HepG2 (cell line): ENCODE data around the gene GSTM1. TPM values are rescaled to one million over a fixed set of nuclear protein-coding genes. Genes with fewer than 3 reads are reported as not detected.

ENCODE experiments used
- CENPX ChIP-seq: sonication (generic); formaldehyde crosslinking; IDR thresholded peaks from 2 replicates; pipeline ENCODE4 v1.9.0; 2021; ENCODE audit warnings: mild to moderate bottlenecking, missing genetic modification reagents, moderate library complexity
- EHMT2 ChIP-seq: fragments of 200-600 bp; sonication (generic); IDR thresholded peaks from 2 replicates; pipeline ENCODE4 v1.7.0; 2017; ENCODE audit warnings: antibody characterized with exemption, low read depth, low read length, borderline replicate concordance
- FOXA1 ChIP-seq, 2 experiments: fragments of 450-650 bp in 1 of 2; sonication (generic) in 1 of 2; formaldehyde crosslinking in 1 of 2; IDR thresholded peaks; 2 replicates each; pipeline versions ENCODE4 v1.4.0 to v1.6.1; 2016 to 2020; ENCODE audit warnings: missing genetic modification reagents in 1 of 2
- HHEX ChIP-seq: IDR thresholded peaks from 2 replicates; pipeline ENCODE4 v1.6.1; 2016; ENCODE audit warnings: control low read depth
- JUNB ChIP-seq: sonication (generic); formaldehyde crosslinking; IDR thresholded peaks from 2 replicates; pipeline ENCODE4 v1.8.0; 2022; ENCODE audit warnings: missing genetic modification reagents, mild to moderate bottlenecking, borderline replicate concordance
- MYNN ChIP-seq: sonication (generic); formaldehyde crosslinking; IDR thresholded peaks from 2 replicates; pipeline ENCODE4 v1.4.0; 2020; ENCODE audit warnings: mild to moderate bottlenecking, low read depth, missing genetic modification reagents
- NFATC3 ChIP-seq: sonication (generic); formaldehyde crosslinking; IDR thresholded peaks from 2 replicates; pipeline ENCODE4 v1.5.1; 2020; ENCODE audit warnings: mild to moderate bottlenecking, missing genetic modification reagents
- SMYD3 ChIP-seq: sonication (generic); formaldehyde crosslinking; IDR thresholded peaks from 2 replicates; pipeline ENCODE4 v1.8.1; 2023; ENCODE audit warnings: mild to moderate bottlenecking, missing genetic modification reagents
- SPEN ChIP-seq: sonication (generic); formaldehyde crosslinking; IDR thresholded peaks from 2 replicates; pipeline ENCODE4 v1.5.1; 2020; ENCODE audit warnings: low read depth, mild to moderate bottlenecking, missing genetic modification reagents
- ZBTB7A ChIP-seq: sonication (generic); formaldehyde crosslinking; IDR thresholded peaks from 2 replicates; pipeline ENCODE4 v1.8.0; 2022; ENCODE audit warnings: mild to moderate bottlenecking, missing genetic modification reagents
- ZKSCAN1 ChIP-seq: fragments of 150-350 bp; IDR thresholded peaks from 2 replicates; pipeline ENCODE4 v1.6.1; 2014; ENCODE audit warnings: low read length
- ZKSCAN8 ChIP-seq: IDR thresholded peaks from 2 replicates; pipeline ENCODE4 v1.6.1; 2016; ENCODE audit warnings: borderline replicate concordance, missing genetic modification reagents, missing compliant biosample characterization
- ZMYM3 ChIP-seq: sonication (generic); formaldehyde crosslinking; IDR thresholded peaks from 2 replicates; pipeline ENCODE4 v1.5.1; 2020; ENCODE audit warnings: mild to moderate bottlenecking, missing genetic modification reagents
- ZNF101 ChIP-seq: sonication (generic); formaldehyde crosslinking; IDR thresholded peaks from 2 replicates; pipeline ENCODE4 v1.4.0; 2020; ENCODE audit warnings: mild to moderate bottlenecking, low read depth, missing genetic modification reagents, borderline replicate concordance
- ZNF567 ChIP-seq: sonication (generic); formaldehyde crosslinking; IDR thresholded peaks from 2 replicates; pipeline ENCODE4 v1.8.1; 2023; ENCODE audit warnings: mild to moderate bottlenecking, missing genetic modification reagents, borderline replicate concordance
- ZNF652 ChIP-seq: IDR thresholded peaks from 2 replicates; pipeline ENCODE4 v1.6.1; 2016; ENCODE audit warnings: low read depth, borderline replicate concordance
- ZNF747 ChIP-seq: sonication (generic); formaldehyde crosslinking; IDR thresholded peaks from 2 replicates; pipeline ENCODE4 v1.8.1; 2023; ENCODE audit warnings: missing genetic modification reagents, mild to moderate bottlenecking, borderline replicate concordance
- polyA plus RNA-seq, 8 experiments: library from polyadenylated mRNA; depleted of rRNA in 3 of 8; stranded (reverse) in 7 of 8; unstranded in 1 of 8; fragments of >200 nt; fragmentation: Illumina TruSeq in 4 of 8; extraction: Trizol in 4 of 8; gene quantifications; 2 replicates each; pipeline versions ENCODE4 v1.2.1 to v1.2.3, GENCODE V29; 2011 to 2016; ENCODE audit warnings: low read depth in 4 of 8, missing spikeins in 1 of 8, mixed read lengths in 1 of 8; ENCODE audit not compliant: insufficient read depth in 1 of 8
- total RNA-seq, 5 experiments: library from RNA; depleted of rRNA; stranded (reverse); fragments of >200 nt; fragmentation: Illumina TruSeq; extraction: Trizol; gene quantifications; 2 replicates each; pipeline ENCODE4 v1.2.3, GENCODE V29; 2016; ENCODE audit warnings: low read depth in 1 of 5
- TF ChIP-seq, protein P1 (sequence below): sonication (generic); formaldehyde crosslinking; IDR thresholded peaks from 2 replicates; pipeline ENCODE4 v1.5.0; 2020; ENCODE audit warnings: missing genetic modification reagents
- TF ChIP-seq, protein P2 (sequence below): sonication (generic); formaldehyde crosslinking; IDR thresholded peaks from 2 replicates; pipeline ENCODE4 v1.5.0; 2020; ENCODE audit warnings: mild to moderate bottlenecking, low read depth, missing genetic modification reagents, borderline replicate concordance
- TF ChIP-seq, protein P3 (sequence below): IDR thresholded peaks from 2 replicates; pipeline ENCODE4 v1.4.0; 2020; ENCODE audit warnings: mild to moderate bottlenecking, missing genetic modification reagents
- TF ChIP-seq, protein P4 (sequence below): fragments of 450-650 bp; IDR thresholded peaks from 2 replicates; pipeline ENCODE4 v1.6.1; 2016

Gene GSTM1
- total and polyA plus RNA-seq, 2 of the 13 experiments (the other 11 are each of a cell fraction or from before 2014, with no cell fraction given) = 0.42 TPM; not detected in 1

DNA sequence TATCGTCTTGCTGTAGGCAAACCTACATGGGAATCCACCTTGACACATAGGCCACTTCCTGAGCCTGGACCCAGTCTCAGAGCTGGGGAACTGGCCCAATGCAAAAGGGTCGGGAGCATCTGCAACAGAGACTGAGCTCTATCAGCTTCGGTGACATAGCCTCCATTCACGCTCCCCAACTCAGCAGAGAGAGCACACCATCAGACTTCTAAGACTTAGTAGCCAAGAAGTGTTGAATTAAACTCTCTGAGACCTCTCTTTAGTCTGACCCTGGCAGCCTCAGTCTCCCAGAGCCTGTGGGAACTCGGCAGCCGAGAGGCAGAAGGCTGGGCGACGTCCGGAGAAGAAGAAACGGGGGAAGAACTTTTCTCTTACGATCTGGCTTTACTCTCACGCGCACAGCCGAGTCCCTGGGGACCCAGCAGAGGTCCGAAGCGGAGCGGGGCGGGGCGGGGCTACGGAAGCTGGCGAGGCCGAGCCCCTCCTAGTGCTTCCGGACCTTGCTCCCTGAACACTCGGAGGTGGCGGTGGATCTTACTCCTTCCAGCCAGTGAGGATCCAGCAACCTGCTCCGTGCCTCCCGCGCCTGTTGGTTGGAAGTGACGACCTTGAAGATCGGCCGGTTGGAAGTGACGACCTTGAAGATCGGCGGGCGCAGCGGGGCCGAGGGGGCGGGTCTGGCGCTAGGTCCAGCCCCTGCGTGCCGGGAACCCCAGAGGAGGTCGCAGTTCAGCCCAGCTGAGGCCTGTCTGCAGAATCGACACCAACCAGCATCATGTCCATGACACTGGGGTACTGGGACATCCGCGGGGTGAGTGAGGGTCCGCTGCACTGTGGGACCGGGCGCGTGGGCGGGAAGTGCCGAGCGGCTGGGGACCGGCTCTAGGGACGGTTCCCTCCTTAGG, 31.8 kb upstream of the GSTM1 start, which contains the start of gene GSTM4 (continued):
- TF ChIP-seq, protein P1, sequence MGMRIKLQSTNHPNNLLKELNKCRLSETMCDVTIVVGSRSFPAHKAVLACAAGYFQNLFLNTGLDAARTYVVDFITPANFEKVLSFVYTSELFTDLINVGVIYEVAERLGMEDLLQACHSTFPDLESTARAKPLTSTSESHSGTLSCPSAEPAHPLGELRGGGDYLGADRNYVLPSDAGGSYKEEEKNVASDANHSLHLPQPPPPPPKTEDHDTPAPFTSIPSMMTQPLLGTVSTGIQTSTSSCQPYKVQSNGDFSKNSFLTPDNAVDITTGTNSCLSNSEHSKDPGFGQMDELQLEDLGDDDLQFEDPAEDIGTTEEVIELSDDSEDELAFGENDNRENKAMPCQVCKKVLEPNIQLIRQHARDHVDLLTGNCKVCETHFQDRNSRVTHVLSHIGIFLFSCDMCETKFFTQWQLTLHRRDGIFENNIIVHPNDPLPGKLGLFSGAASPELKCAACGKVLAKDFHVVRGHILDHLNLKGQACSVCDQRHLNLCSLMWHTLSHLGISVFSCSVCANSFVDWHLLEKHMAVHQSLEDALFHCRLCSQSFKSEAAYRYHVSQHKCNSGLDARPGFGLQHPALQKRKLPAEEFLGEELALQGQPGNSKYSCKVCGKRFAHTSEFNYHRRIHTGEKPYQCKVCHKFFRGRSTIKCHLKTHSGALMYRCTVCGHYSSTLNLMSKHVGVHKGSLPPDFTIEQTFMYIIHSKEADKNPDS (CRISPR knock-in tag) = no peak; the same call in 1 of the 2 replicates
- TF ChIP-seq ZNF747 (CRISPR knock-in tag) (no peak), ZNF567 (CRISPR knock-in tag) (0 out of 2 replicates have a peak, but pooled peaks have one; percentile 54), SPEN (CRISPR knock-in tag) (peak; percentile 88), ZNF652 (CRISPR knock-in tag) (no peak), NFATC3 (peak; percentile 57; the same call in 1 of the 2 replicates), JUNB (no peak), CENPX (CRISPR knock-in tag) (no peak), HHEX (CRISPR knock-in tag) (no peak), ZNF101 (no peak), EHMT2 (no peak), ZKSCAN1 (no peak), ZKSCAN8 (no peak), SMYD3 (0 out of 2 replicates have a peak, but pooled peaks have one; percentile 72), FOXA1 (IDR thresholded peaks at IDR 0.05) (no peak), FOXA1 (CRISPR knock-in tag; IDR thresholded peaks at IDR 0.05) (no peak), ZMYM3 (CRISPR knock-in tag) (peak; percentile 64; the same call in 1 of the 2 replicates), ZBTB7A (CRISPR knock-in tag) (peak; percentile 54; the same call in 1 of the 2 replicates), MYNN (no peak)
- TF ChIP-seq, protein P2, sequence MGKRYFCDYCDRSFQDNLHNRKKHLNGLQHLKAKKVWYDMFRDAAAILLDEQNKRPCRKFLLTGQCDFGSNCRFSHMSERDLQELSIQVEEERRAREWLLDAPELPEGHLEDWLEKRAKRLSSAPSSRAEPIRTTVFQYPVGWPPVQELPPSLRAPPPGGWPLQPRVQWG (CRISPR knock-in tag) = no peak
- TF ChIP-seq, protein P3, sequence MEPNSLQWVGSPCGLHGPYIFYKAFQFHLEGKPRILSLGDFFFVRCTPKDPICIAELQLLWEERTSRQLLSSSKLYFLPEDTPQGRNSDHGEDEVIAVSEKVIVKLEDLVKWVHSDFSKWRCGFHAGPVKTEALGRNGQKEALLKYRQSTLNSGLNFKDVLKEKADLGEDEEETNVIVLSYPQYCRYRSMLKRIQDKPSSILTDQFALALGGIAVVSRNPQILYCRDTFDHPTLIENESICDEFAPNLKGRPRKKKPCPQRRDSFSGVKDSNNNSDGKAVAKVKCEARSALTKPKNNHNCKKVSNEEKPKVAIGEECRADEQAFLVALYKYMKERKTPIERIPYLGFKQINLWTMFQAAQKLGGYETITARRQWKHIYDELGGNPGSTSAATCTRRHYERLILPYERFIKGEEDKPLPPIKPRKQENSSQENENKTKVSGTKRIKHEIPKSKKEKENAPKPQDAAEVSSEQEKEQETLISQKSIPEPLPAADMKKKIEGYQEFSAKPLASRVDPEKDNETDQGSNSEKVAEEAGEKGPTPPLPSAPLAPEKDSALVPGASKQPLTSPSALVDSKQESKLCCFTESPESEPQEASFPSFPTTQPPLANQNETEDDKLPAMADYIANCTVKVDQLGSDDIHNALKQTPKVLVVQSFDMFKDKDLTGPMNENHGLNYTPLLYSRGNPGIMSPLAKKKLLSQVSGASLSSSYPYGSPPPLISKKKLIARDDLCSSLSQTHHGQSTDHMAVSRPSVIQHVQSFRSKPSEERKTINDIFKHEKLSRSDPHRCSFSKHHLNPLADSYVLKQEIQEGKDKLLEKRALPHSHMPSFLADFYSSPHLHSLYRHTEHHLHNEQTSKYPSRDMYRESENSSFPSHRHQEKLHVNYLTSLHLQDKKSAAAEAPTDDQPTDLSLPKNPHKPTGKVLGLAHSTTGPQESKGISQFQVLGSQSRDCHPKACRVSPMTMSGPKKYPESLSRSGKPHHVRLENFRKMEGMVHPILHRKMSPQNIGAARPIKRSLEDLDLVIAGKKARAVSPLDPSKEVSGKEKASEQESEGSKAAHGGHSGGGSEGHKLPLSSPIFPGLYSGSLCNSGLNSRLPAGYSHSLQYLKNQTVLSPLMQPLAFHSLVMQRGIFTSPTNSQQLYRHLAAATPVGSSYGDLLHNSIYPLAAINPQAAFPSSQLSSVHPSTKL = peak; percentile 57; the same call in 1 of the 2 replicates
- TF ChIP-seq, protein P4, sequence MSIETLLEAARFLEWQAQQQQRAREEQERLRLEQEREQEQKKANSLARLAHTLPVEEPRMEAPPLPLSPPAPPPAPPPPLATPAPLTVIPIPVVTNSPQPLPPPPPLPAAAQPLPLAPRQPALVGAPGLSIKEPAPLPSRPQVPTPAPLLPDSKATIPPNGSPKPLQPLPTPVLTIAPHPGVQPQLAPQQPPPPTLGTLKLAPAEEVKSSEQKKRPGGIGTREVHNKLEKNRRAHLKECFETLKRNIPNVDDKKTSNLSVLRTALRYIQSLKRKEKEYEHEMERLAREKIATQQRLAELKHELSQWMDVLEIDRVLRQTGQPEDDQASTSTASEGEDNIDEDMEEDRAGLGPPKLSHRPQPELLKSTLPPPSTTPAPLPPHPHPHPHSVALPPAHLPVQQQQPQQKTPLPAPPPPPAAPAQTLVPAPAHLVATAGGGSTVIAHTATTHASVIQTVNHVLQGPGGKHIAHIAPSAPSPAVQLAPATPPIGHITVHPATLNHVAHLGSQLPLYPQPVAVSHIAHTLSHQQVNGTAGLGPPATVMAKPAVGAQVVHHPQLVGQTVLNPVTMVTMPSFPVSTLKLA = no peak
